ENCODE measurements around the gene LRFN3.
"Not testable (repeated sequence)": the region's sequence is repeated elsewhere in the genome, so short reads cannot be mapped to it uniquely, and the experiment has no call there.

LRFN3 gene

GRCh38 chr19:35908010-35908441, 28.1 kb upstream of the LRFN3 start, which contains the start of gene TYROBP:
Gene TYROBP (minus strand): TSS chr19:35908295. CDS start chr19:35908228, 67 bp downstream.
- DNase-seq = no peak

DNA sequence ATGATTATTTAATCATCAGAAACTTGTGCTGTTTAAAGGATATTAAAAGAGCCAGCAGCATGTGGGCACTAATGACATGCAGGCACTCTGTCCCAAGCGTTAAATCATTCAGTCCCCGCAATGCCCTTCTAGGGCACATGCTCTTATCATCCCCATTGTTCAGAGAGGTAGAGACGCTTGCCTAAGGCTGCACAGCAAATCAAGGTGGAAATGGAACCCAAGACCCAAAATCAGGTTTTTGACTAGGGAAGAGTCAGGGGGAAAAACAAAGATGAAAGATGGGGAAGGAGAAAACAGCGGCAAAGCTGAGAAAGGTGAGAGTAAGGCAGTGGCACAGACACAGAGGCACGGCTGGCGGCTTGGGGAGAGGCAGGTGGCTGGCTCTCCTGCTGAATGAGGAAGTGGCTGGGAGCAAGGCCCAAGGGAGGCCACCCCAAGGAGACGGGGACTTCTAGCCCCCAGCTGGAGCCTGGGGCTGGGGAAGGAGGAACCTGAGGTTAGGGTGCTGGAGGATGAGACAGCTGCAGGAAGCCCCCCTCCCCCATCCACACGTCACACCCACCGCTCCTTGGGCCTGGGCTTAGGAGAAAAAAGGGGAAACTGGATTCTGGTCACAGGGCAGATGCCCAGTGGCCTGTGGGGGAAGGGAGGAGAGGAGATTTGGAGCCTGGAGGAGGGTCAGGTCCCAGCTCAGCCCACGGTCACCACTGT, 27.0 kb upstream of the LRFN3 start:
- peak; percentile 56 for DNase-seq

DNA sequence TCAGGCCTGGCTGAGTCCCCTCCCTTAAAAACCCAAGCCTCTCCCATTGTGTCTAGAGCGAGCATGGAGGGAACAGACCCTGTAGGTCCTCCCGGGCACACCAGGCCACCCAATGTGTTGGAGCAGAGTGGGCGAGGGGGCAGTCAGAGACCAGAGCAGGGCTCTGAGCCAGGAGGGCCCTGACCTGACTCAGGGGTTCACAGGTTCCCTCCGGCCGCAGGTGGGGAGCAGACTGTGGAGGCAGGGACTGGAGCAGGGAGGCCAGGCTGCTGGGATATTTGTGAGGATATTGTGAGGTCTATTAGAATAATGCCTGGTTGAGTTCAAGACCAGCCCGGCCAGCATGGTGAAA, 26.5 kb upstream of the LRFN3 start:
- DNase-seq = no peak

GRCh38 chr19:35910355-35910754, 25.8 kb upstream of the LRFN3 start:
- not testable (repeated sequence) for DNase-seq

GRCh38 chr19:35911173-35911572, 25.0 kb upstream of the LRFN3 start:
- DNase-seq = no peak

- no peak for DNase-seq
These were observed 24.4 kb upstream of the LRFN3 start for GRCh38 chr19:35911790-35912189.

DNA sequence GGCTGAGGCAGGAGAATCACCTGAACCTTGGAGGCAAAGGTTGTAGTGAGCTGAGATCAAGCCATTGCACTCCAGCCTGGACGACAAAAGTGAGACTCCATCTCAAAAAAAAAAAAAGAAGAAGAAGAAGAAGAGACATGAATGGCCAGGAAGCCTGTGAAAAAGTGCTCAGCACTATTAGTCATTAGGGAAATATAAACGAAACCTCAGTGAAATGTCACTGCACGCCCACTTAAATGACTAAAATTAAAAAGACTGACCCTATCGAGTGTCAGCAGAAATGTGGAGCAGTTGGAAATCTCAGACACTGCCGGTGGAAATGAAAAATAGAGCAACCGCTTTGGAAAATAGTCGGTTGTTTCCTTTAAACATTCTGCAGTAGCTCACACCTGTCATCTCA, 22.6 kb upstream of the LRFN3 start:
- no peak for DNase-seq

DNA sequence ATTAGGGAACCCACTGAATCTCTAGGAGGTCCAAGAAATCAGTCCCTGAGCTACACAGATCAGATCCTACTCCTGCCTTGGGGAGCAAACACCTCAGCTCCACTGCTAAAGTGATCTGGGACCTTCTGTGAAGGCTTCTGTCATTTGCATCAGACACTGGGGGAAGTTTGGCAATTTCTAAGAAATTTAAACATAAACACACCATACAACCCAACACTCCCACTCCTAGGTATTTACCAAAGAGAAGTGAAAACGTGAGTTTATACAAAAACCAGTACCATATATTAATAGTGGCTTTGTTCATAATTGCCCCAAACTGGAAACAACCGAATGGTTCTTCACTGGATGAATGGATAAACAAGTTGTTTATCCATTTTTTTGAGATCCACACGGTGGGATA, 20.7 kb upstream of the LRFN3 start:
- DNase-seq = no peak

DNA sequence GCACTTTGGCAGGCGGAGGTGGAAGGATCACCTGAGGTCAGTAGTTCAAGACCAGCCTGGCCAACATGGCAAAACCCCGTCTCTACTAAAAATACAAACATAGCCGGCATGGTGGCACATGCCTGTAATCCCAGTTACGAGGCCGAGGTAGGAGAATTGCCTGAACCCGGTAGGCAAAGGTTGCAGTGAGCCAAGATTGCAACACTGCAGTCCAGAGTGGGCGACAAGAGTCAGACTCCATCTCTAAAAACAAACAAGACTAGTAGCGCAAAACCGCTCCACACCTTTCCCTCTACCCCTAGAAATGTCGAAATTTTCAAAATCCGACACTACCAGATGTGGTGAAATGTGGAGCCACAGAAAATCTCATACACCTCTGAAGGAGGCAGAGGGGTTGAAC, 16.9 kb upstream of the LRFN3 start:
- DNase-seq = no peak

GRCh38 chr19:35921012-35921411, 15.2 kb upstream of the LRFN3 start:
- DNase-seq = no peak

DNA sequence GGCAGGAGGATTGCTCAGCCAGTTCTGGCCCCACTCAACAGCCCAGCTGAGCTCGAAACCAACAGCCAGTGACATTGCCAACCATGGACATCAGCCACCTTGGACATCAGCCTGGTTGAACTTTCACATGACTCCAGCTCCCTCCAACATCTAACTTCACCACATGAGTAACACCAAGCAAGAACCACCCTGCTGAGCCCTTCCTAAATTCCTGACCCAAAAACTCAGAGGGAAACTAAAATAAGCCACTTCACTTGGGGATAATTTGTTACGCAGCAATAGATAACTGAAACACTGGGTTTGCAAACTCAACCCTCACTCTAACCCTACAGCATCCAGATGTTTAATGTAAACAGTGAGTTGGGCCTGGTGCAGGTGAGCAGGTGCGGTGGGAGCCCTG, 10.7 kb upstream of the LRFN3 start:
- no peak for DNase-seq

- no peak for DNase-seq
These were observed 7.7 kb upstream of the LRFN3 start for GRCh38 chr19:35928507-35928906.

DNA sequence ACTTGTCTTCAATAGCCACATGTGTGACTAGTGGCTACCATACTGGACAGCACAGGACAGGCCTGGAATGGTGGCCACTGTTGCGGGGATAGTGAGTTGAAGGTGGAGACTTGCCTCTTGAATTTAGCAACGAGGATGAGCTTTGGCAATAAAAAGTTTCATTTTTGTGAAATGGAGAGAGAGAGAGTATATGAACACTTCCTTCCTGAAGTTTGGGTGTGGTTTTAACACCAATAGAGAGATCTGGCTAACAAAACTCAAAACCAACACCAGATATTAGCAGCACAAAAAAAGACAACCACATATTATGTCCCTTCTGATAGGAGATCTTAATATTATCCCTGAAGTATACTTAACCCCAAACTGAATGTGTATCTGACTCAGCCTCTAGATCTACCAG, 6.3 kb upstream of the LRFN3 start:
- DNase-seq = no peak

GRCh38 chr19:35931161-35931873, 4.9 kb upstream of the LRFN3 start:
- peak; percentile 99 for DNase-seq

GRCh38 chr19:35931874-35932202, 4.3 kb upstream of the LRFN3 start:
- no peak for DNase-seq

DNA sequence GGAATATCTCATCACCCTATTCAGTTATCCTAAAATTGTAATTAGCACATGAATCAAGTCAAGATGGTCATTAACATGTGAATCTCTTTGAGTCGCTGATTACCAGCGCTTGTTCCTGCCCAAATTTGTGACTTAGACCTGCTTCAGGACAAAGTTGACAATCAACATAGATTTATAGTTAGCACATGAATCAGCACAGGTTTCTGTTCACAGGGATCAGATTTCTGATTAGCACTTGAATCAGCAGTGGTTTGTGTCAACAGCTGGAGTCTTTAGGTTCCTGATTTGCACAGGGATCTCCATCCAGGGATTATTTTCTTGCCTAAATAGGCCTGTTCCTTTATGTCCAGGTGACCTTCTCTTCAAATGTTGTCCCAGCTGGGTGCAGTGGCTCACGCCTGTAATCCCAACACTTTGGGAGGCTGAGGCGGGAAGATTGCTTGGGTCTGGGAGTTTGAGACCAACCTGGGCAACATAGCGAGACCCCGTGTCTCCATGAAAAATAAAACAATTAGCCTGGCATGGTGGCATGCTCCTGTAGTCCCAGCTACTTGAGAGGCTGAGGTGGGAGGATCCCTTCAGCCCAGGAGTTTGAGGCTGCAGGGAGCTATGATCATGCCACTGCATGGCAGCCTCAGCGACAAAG, 3.8 kb upstream of the LRFN3 start:
- no peak for DNase-seq

DNA sequence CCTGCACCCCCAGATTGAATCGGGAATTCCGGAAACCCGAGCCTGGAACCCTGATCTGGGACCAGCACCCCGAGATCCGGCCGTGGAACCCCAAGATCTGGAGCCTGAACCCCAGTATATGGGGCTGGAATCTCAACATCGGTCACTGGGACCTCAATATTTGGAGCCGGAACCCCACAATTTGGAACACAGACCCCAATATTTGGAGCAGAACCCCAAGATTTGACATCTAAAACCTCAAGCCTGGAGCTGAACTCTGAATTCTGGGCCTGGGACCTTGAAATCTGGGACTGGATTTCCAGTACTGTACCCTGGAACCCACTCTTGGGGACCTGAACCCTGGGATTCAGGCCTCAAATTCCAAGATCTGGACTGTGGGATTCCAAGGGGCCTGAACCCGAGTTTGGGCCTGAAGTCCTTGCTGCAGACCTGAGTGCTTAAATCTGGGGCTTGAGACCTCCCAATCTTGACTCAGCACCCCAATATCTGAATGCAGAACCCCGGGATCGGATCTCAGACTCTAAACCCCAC, 629 bp downstream of the LRFN3 start:
- DNase-seq = no peak

- DNase-seq = no peak
These were observed 1.4 kb downstream of the LRFN3 start for GRCh38 chr19:35937345-35938281.

GRCh38 chr19:35938282-35939224, 2.4 kb downstream of the LRFN3 start:
- no peak for DNase-seq

DNA sequence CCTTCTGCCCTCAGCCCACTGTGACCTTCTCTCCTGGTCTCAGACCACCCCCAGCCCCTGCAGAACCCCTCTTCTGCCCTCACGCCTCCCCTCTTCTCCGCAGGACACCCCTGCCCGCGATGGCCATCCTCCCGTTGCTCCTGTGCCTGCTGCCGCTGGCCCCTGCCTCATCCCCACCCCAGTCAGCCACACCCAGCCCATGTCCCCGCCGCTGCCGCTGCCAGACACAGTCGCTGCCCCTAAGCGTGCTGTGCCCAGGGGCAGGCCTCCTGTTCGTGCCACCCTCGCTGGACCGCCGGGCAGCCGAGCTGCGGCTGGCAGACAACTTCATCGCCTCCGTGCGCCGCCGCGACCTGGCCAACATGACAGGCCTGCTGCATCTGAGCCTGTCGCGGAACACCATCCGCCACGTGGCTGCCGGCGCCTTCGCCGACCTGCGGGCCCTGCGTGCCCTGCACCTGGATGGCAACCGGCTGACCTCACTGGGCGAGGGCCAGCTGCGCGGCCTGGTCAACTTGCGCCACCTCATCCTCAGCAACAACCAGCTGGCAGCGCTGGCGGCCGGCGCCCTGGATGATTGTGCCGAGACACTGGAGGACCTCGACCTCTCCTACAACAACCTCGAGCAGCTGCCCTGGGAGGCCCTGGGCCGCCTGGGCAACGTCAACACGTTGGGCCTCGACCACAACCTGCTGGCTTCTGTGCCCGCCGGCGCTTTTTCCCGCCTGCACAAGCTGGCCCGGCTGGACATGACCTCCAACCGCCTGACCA, 3.3 kb downstream of the LRFN3 start:
- no peak for DNase-seq
